Brain microvascular endothelial cell (primary cell): ENCODE measurements around the gene GRB7.

ENCODE experiments used
- DNase-seq: peaks from one replicate; pipeline ENCODE4 v3.0.0-alpha.2; 2020
- H3K27ac ChIP-seq: fragments of 250-450 bp; sonication (Bioruptor Pico); 2 replicates; pipeline ENCODE4 v1.5.1; 2020; ENCODE audit warnings: mild to moderate bottlenecking, moderate library complexity
- H3K27me3 ChIP-seq: fragments of 250-450 bp; sonication (Bioruptor Pico); replicated peaks from 2 replicates; pipeline ENCODE4 v1.5.1; 2020; ENCODE audit warnings: mild to moderate bottlenecking
- H3K36me3 ChIP-seq: fragments of 250-450 bp; sonication (Bioruptor Pico); replicated peaks from 2 replicates; pipeline ENCODE4 v1.5.1; 2020; ENCODE audit warnings: mild to moderate bottlenecking
- H3K4me3 ChIP-seq: 2 replicates; pipeline ENCODE4 v1.5.1; 2011; ENCODE audit warnings: low read depth, mild to moderate bottlenecking, control low read depth, low read length, moderate library complexity
- in situ Hi-C: cut with HindIII; loops from 2 replicates; pipeline ENCODE4 v1.10.0; 2017; ENCODE audit warnings: low sequenced_read_pairs, low pct_ligation_motif_present
- TF ChIP-seq, protein P1 (sequence below): IDR thresholded peaks from 2 replicates; pipeline ENCODE4 v1.5.1; 2011; ENCODE audit warnings: low read depth, mild to moderate bottlenecking, moderate library complexity, low read length, control low read depth, inconsistent platforms; ENCODE audit errors: missing control alignments

The GRB7 gene

DNA sequence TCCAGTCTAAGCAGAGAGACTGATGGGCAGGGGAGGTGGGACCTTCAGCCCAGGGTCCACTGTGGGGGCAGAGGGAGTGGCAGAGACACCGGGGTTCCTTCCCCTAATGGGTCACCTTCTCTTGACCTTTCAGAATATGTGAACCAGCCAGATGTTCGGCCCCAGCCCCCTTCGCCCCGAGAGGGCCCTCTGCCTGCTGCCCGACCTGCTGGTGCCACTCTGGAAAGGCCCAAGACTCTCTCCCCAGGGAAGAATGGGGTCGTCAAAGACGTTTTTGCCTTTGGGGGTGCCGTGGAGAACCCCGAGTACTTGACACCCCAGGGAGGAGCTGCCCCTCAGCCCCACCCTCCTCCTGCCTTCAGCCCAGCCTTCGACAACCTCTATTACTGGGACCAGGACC is 10.2 kb upstream of the GRB7 start:
- Histone ChIP-seq H3K27me3 (no peaks in the 10 kb centered on the region), H3K27ac (no peak overlapping the region), H3K36me3 (peaks cover 20% of the 10 kb centered on the region), H3K4me3 (no peak overlapping the region)
- in situ Hi-C loops, result no loop called here
- DNase-seq, result no peak
- TF ChIP-seq, protein P1, sequence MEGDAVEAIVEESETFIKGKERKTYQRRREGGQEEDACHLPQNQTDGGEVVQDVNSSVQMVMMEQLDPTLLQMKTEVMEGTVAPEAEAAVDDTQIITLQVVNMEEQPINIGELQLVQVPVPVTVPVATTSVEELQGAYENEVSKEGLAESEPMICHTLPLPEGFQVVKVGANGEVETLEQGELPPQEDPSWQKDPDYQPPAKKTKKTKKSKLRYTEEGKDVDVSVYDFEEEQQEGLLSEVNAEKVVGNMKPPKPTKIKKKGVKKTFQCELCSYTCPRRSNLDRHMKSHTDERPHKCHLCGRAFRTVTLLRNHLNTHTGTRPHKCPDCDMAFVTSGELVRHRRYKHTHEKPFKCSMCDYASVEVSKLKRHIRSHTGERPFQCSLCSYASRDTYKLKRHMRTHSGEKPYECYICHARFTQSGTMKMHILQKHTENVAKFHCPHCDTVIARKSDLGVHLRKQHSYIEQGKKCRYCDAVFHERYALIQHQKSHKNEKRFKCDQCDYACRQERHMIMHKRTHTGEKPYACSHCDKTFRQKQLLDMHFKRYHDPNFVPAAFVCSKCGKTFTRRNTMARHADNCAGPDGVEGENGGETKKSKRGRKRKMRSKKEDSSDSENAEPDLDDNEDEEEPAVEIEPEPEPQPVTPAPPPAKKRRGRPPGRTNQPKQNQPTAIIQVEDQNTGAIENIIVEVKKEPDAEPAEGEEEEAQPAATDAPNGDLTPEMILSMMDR, result no peak

DNA sequence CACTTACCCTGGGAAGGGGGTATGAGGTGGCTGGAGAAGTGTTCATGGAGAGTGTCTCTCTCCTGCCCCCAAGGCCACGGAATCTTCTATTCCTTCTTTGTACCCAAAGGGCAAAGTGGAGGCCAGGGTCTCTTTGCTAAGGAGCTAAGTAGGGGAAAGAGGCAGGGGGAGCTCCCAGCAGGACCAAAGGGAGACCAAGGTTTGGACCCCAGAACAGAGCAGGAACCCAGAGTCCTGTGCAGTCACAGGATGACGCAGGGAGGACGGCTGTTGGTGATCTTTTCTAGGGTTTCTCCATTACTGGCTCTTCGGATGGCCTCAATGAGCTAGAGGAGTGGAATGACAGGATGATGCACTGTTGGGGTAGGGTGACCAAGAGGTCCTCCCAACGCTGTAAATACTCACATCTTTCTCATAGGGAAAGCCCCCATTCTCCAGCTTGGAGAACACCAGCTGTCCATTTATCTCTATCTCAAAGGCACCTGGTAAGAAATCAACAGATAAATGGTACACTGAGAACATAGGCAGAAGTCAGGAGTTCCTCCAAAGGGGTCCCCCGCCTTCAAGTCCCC is 8.4 kb upstream of the GRB7 start:
- in situ Hi-C loops, result no loop called here
- DNase-seq, result no peak
- H3K36me3 ChIP-seq, result peaks cover 18% of the 10 kb centered on the region
- H3K27me3 ChIP-seq, result no peaks in the 10 kb centered on the region
- H3K4me3 ChIP-seq, result peak overlapping the region; percentile 79
- no peak overlapping the region for H3K27ac ChIP-seq
- TF ChIP-seq, protein P1, result no peak

DNA sequence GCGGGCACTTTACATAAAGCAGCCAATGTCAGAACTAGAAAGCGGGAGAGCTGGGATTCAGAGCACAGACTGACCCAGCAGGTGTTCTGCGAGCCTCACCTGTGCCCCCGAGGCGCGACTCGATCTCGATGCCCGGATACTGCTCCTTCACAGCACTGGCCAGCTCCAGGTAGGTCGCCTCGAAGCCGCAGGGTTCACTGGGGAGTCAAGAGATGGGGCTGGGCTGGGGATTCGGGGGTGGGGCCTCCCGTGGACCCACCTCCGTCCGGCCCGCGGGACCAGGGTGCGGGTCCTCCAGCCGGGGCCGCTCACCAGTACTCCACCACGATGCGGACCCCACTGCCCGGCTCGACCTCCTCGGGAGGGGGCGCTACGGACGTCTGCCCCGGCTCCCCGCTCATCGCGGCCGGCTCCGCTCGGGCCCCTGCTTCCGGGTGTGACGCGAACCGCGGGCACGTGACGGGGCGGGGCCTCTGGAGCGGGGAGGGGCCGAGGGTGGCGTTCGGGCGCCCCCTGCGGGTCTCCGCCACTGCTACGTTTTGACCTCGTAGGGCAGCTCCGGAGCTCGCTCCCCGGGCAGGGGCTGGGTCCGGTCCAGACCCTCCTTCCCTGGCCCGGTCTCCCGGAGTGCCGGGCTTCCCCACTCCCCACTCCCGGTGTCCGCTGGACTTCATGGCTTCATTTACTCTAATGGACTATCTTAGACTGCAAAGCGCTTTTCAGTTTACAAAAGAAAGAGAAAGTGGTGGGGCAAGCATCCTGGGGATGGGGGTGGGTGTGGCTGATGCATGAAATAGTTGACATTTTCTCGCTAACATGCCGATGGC is 7.4 kb upstream of the GRB7 start, which contains the start of gene MIEN1:
TSS of gene MIEN1 (minus strand) at position 438 of the 827 bp plus-strand sequence. CDS start at position 401, 37 bp downstream.
- in situ Hi-C loops, result no loop called here
- peak; percentile 68 for DNase-seq
- Histone ChIP-seq H3K36me3 (peaks cover 12% of the 10 kb centered on the region), H3K27ac (peak within 1 kb of the TSS; percentile 76), H3K27me3 (no peaks in the 10 kb centered on the region), H3K4me3 (peak within 1 kb of the TSS; percentile 79)
- TF ChIP-seq, protein P1, result peak; percentile 80

DNA sequence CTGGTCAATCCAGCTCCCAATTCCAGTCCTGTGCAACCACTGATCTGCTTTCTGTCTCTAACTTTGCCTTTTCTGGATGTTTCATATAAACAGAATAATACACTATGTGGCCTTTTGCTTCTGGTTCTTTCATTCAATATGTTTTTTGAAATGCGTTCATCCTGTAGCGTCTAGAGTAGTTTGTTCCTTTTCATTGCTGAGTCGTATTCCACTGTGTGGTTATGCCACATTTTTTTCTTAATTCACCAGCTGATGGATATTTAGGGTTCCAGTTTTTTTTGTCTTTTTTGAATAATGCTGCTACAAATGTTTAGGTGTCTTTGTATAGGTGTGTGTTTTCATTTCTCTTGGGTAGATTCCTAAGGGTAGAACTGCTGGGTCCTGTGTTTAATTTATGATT is 5.2 kb upstream of the GRB7 start:
- Histone ChIP-seq H3K36me3 (peaks cover 9% of the 10 kb centered on the region), H3K4me3 (no peak overlapping the region)

DNA sequence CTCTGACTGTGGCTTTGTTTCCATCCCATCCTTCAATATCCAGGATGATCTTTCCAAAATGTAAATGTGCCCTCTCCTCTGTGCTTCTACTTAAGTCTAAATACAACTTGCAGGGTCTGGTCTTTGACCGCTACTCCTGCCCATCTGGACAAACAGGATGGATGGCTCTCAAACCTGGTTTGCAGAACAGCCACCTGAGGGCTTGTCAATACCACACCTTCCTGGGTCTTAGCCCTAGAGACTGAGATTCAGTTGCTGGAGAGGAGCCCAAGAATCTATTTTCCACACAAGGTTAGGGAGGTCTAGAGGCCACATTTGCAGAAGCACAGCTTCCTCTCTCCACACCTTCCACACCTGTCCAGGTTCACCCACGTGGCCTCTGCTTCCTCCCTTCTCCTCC is 1.9 kb upstream of the GRB7 start:
- Histone ChIP-seq H3K4me3 (no peak overlapping the region), H3K27ac (no peak overlapping the region), H3K27me3 (no peaks in the 10 kb centered on the region), H3K36me3 (no peaks in the 10 kb centered on the region)
- TF ChIP-seq, protein P1, result no peak
- no peak for DNase-seq
- in situ Hi-C loops, result no loop called here

More for the DNA sequence above, 5.2 kb upstream of the GRB7 start:
- Histone ChIP-seq H3K27me3 (no peaks in the 10 kb centered on the region), H3K27ac (no peak overlapping the region)
- in situ Hi-C loops, result no loop called here
- TF ChIP-seq, protein P1, result no peak
- no peak for DNase-seq
